Stimulated activated CD4-positive, alpha-beta T cell treated with anti-CD3 and anti-CD28 coated beads, Interleukin-12 subunit alpha, Interleukin-12 subunit beta, amount 100 ng/mL, for 4 hours (primary cell): Measurements from ENCODE around the gene SLC13A5.
"Not testable (repeated sequence)": the region's sequence is repeated elsewhere in the genome, so short reads cannot be mapped to it uniquely, and the experiment has no call there.

ENCODE experiments used
- DNase-seq: peaks from one replicate; pipeline ENCODE4 v3.0.0-alpha.2; 2020

The SLC13A5 gene

GRCh38 chr17:6683081-6683684 is 30.0 kb downstream of the SLC13A5 start:
- DNase-seq, result no peak

- DNase-seq, result no peak
These were observed 30.8 kb downstream of the SLC13A5 start for GRCh38 chr17:6682339-6682738.

- no peak for DNase-seq
These were observed 31.5 kb downstream of the SLC13A5 start for GRCh38 chr17:6681671-6682070.

- no peak for DNase-seq
These were observed 32.0 kb downstream of the SLC13A5 start for GRCh38 chr17:6681176-6681575.

- no peak for DNase-seq
These were observed 33.9 kb downstream of the SLC13A5 start for GRCh38 chr17:6679241-6679640.

- no peak for DNase-seq
These were observed 35.2 kb downstream of the SLC13A5 start for GRCh38 chr17:6677946-6678345.

GRCh38 chr17:6677158-6677831 is 35.9 kb downstream of the SLC13A5 start:
- DNase-seq, result no peak

- DNase-seq, result no peak
These were observed 36.4 kb downstream of the SLC13A5 start for GRCh38 chr17:6676802-6677157.

- DNase-seq, result no peak
These were observed 37.9 kb downstream of the SLC13A5 start for GRCh38 chr17:6675201-6675825.

- DNase-seq, result no peak
These were observed 38.6 kb downstream of the SLC13A5 start for GRCh38 chr17:6674586-6674985.

GRCh38 chr17:6671431-6671830 is 41.7 kb downstream of the SLC13A5 start:
- no peak for DNase-seq

- DNase-seq, result no peak
These were observed 42.2 kb downstream of the SLC13A5 start for GRCh38 chr17:6670999-6671398.

GRCh38 chr17:6670571-6670970 is 42.6 kb downstream of the SLC13A5 start:
- no peak for DNase-seq

GRCh38 chr17:6669479-6670212 is 43.5 kb downstream of the SLC13A5 start:
- no peak for DNase-seq

GRCh38 chr17:6668727-6669425 is 44.3 kb downstream of the SLC13A5 start:
- no peak for DNase-seq

- DNase-seq, result no peak
These were observed 45.0 kb downstream of the SLC13A5 start for GRCh38 chr17:6668219-6668618.

- DNase-seq, result no peak
These were observed 45.7 kb downstream of the SLC13A5 start for GRCh38 chr17:6667516-6667915.

GRCh38 chr17:6666557-6666956 is 46.6 kb downstream of the SLC13A5 start:
- no peak for DNase-seq

- DNase-seq, result peak; percentile 31
These were observed 47.1 kb downstream of the SLC13A5 start for GRCh38 chr17:6666077-6666521.

GRCh38 chr17:6663200-6663599 is 50.0 kb downstream of the SLC13A5 start:
- DNase-seq, result not testable (repeated sequence)

GRCh38 chr17:6661464-6661848 is 51.7 kb downstream of the SLC13A5 start:
- no peak for DNase-seq

GRCh38 chr17:6660805-6661463 is 52.2 kb downstream of the SLC13A5 start:
- no peak for DNase-seq

- DNase-seq, result no peak
These were observed 53.1 kb downstream of the SLC13A5 start for GRCh38 chr17:6660101-6660500.
